GM18870 (cell line): ENCODE data around the gene TXNDC17.
"Not testable (repeated sequence)": the region's sequence is repeated elsewhere in the genome, so short reads cannot be mapped to it uniquely, and the experiment has no call there.

Experiments used
- ATAC-seq: cut with Tn5 transposase; IDR thresholded peaks from one replicate; pipeline ENCODE4 v1.9.1; 2021; ENCODE audit warnings: moderate library complexity; ENCODE audit not compliant: unreplicated experiment

Gene TXNDC17

DNA sequence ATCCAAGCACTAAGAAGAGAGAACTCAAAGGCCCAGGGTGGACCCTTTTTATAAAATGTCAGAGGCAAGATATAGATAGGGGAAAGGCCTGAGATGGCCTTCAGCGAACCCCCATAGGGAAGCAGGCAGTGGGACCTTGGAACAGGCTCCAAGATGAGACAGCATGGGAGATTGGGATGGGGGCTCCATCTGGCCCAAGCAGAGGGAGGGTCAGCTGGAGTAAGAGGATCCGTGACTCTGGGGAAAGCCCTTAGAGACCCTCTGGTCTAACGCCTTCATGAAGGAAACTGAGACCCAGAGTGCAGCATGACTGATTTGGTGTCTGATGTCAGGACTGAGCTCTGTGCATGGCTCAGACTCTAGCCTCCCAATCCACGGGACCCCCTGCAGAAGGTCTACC, 41.5 kb downstream of the TXNDC17 start:
- ATAC-seq = no peak

- no peak for ATAC-seq
These were observed 42.3 kb downstream of the TXNDC17 start for GRCh38 chr17:6683081-6683684.

DNA sequence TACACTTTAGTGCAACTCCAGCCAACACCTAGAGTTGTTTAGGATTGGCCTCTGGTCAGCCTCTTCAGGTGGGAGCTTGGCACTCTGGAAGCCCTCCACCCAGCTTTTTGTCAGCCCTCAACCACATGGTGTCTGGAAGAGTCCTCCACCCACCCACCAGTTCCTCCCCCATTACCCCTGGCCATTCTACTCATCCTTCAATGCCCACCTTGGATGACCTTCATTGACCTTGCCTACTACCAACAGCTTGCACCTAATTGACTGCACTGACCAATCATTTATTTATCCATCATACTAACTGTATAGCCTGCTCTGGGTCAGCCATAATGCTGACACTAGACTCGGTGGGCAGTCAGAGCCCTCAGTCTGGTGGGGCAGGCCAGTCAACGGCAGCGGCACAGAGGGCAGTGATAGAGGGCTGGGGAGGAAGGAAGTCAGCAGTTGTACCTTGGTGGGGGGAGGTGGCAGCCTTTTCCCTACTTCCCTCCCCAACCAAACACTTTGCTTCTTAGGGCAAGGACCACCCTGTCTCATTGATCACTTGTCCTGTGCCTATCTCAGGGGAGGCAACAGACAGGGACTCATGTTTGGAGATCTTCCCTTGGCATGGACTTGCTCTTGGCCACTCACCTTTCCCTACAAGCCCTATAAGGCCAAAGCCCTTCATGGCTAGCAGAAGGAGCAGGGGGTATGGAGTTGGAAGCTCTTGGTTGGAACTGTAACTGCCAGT, 43.0 kb downstream of the TXNDC17 start:
- no peak for ATAC-seq

DNA sequence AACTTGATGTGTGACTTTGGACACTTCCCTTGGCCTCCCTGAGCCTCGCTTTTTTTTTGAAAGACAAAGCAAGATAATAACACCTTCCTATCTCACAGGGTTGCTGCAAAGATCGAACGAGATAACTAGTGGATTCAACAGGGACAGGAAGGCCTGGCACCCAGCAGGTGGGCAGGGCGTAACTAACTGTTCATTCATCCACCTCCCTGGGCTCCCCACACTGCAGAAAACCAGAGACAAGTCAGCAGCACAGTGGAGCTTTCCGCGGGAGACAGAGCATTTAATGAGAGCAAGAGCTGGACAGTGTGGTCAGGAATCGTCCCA, 43.6 kb downstream of the TXNDC17 start:
- no peak for ATAC-seq

GRCh38 chr17:6684881-6685767, 44.3 kb downstream of the TXNDC17 start:
- ATAC-seq = no peak

- no peak for ATAC-seq
These were observed 45.2 kb downstream of the TXNDC17 start for GRCh38 chr17:6686026-6686425.

DNA sequence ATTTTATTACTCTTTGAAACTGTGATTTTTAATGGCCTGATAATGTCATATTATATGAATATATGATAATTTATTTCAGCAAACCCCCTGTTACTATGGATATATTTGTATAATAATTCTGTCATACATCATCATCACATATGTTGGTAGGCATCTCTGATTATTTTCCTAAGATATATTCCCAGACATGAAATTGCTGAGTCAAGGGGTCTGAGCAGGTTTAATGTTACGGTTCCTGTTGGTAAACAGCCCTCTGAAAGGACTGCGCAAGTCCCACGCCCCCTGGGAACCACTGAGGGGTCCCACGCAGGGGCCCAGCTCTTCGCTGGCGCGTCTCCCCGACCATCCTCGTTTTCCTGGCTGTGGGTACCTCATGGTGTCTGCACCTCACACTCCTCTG, 48.1 kb downstream of the TXNDC17 start:
- no peak for ATAC-seq

DNA sequence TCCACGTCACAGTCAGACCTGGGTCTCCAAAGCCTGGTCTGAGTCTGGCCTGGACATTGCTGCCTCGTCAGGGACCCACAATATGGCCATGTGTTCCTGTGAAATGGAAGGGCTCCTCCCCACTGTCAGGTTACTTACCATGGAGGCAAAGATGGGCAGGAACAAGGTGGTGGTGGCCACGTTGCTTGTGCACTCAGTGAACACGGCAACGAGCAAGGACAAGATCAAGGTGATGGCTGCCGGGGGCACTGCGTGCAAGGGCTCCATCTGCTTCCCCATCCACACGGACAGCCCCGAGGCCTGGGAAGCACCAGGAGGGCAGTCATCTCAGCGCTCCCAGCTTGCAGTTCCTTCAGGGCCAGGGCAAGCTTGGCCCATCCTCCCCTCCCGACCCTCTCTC, 49.8 kb downstream of the TXNDC17 start:
- ATAC-seq = no peak

DNA sequence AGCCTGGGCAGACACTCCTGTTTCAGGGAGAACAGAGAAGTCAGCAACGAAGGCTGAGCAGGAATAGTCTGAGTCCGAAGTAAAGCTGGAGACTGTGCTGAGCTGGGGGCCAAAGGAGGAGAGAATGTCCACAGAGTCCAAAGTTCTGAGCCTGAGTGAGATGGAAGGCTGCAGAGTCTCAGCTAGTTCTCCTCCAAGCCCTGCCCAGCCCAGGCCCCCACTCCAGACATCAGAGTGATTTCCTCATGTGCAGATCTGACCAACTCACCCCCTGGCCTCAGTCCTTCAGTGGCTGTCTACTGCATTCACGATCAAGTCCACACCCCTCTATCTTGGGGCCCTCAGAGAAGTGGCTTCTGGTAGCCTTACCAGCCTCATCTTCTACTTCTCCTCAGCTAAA, 50.7 kb downstream of the TXNDC17 start:
- no peak for ATAC-seq

DNA sequence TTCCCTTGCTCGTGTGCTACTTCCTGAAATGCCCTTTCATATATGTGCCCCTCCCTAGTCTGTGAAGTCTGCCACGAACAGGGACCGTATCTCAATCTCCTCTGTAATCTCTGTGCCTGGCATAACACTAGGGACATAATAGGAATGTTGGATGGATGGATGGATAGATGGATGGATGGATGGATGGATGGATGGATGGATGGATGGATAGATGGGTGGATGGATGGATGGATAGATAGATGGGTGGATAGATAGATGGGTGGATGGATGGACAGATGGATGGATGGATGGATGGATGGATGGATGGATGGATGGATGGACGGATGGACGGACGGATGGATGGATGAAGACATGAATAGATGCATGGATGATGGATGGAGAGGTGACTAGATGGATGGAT, 51.1 kb downstream of the TXNDC17 start:
- not testable (repeated sequence) for ATAC-seq
